Measurements from ENCODE around the gene HIRA.

DNA sequence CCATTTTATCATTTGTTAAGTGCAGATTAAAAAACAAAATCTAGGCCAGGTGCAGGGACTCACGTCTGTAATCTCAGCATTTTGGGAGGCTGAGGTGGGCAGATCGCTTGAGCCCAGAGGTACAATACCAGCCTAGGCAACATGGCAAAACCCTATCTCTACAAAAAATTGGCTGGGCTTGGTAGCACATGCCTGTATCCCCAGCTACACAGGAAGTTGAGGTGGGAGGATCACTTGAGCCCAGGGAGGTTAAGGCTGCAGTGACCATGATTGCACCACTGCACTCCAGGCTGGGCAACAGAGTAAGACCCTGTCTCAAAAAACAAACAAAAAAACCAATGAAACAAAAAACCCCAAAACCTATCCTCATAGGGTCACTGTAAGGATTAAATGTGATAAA lies 32.9 kb downstream of the HIRA start:
- TF ChIP-seq, protein P1, sequence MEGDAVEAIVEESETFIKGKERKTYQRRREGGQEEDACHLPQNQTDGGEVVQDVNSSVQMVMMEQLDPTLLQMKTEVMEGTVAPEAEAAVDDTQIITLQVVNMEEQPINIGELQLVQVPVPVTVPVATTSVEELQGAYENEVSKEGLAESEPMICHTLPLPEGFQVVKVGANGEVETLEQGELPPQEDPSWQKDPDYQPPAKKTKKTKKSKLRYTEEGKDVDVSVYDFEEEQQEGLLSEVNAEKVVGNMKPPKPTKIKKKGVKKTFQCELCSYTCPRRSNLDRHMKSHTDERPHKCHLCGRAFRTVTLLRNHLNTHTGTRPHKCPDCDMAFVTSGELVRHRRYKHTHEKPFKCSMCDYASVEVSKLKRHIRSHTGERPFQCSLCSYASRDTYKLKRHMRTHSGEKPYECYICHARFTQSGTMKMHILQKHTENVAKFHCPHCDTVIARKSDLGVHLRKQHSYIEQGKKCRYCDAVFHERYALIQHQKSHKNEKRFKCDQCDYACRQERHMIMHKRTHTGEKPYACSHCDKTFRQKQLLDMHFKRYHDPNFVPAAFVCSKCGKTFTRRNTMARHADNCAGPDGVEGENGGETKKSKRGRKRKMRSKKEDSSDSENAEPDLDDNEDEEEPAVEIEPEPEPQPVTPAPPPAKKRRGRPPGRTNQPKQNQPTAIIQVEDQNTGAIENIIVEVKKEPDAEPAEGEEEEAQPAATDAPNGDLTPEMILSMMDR (IDR thresholded peaks at IDR 0.05), result no peak
- TF ChIP-seq POLR2A (IDR thresholded peaks at IDR 0.05), result no peak
